ENCODE results near the gene TSPYL1. TPM values are rescaled to one million over a fixed set of nuclear protein-coding genes. Genes with fewer than 3 reads are reported as not detected.

Gene TSPYL1
- total and polyA plus RNA-seq, 9 of the 15 experiments (the other 6 are each of a cell fraction or from before 2014, with no cell fraction given): 23.1 to 56.8 (median 37.9) TPM

- TF ChIP-seq STAT6 (CRISPR knock-in tag; IDR thresholded peaks at IDR 0.05) (0 out of 2 replicates have a peak, but pooled peaks have one; percentile 25), SMARCA4 (IDR thresholded peaks at IDR 0.05) (peak; percentile 79), SUPT5H (IDR thresholded peaks at IDR 0.05) (peak; percentile 93), MLLT1 (IDR thresholded peaks at IDR 0.05) (peak; percentile 56 to 68; a peak in 2 of 4 replicates), ZFP30 (CRISPR knock-in tag; IDR thresholded peaks at IDR 0.05; ENCODE audit: borderline replicate concordance) (no peak), E2F4 (CRISPR knock-in tag; IDR thresholded peaks at IDR 0.05; ENCODE audit: low read depth) (0 out of 2 replicates have a peak, but pooled peaks have one; percentile 77), SMARCE1 (IDR thresholded peaks at IDR 0.05) (peak; percentile 75), PHF20 (IDR thresholded peaks at IDR 0.05; ENCODE audit: partially characterized antibody) (peak; percentile 48), ZNF277 (CRISPR knock-in tag; IDR thresholded peaks at IDR 0.05; ENCODE audit: borderline replicate concordance) (no peak), ETV5 (CRISPR knock-in tag; IDR thresholded peaks at IDR 0.05; ENCODE audit: low read depth) (0 out of 2 replicates have a peak, but pooled peaks have one; percentile 18), ELF2 (CRISPR knock-in tag; IDR thresholded peaks at IDR 0.05) (0 out of 2 replicates have a peak, but pooled peaks have one; percentile 58), E2F1 (CRISPR knock-in tag; IDR thresholded peaks at IDR 0.05) (peak; percentile 76), ZNF436 (CRISPR knock-in tag; IDR thresholded peaks at IDR 0.05) (peak; percentile 13; the same call in 1 of the 2 replicates), ZNF12 (CRISPR knock-in tag; IDR thresholded peaks at IDR 0.05) (0 out of 2 replicates have a peak, but pooled peaks have one; percentile 33), NRF1 (conservative IDR thresholded peaks at IDR 0.05 in 1 of 2, IDR thresholded peaks at IDR 0.05 in 1 of 2) (0 out of 4 replicates have a peak, but pooled peaks of 1 of the 2 experiments have one; percentile 14), NR2C2 (CRISPR knock-in tag; IDR thresholded peaks at IDR 0.05) (peak; percentile 78; the same call in 1 of the 2 replicates), NR2C2 (tag; IDR thresholded peaks at IDR 0.05) (no peak; the same call in 1 of the 2 replicates), PML (IDR thresholded peaks at IDR 0.05; ENCODE audit: low read length) (peak; percentile 79), ZNF785 (CRISPR knock-in tag; IDR thresholded peaks at IDR 0.05) (no peak), CXXC5 (CRISPR knock-in tag; IDR thresholded peaks at IDR 0.05) (peak; percentile 55)
Observed at GRCh38 chr6:116279232-116280160, at the start of gene TSPYL1 (continued).

Data from K562 (cell line).